GM18858 (cell line): Measurements from ENCODE around the gene HIF1A.

Experiments used
- ATAC-seq: cut with Tn5 transposase; IDR thresholded peaks from one replicate; pipeline ENCODE4 v1.9.1; 2021; ENCODE audit not compliant: unreplicated experiment

Gene HIF1A

GRCh38 chr14:61769893-61770292 is 74.6 kb downstream of the HIF1A start:
- no peak for ATAC-seq

DNA sequence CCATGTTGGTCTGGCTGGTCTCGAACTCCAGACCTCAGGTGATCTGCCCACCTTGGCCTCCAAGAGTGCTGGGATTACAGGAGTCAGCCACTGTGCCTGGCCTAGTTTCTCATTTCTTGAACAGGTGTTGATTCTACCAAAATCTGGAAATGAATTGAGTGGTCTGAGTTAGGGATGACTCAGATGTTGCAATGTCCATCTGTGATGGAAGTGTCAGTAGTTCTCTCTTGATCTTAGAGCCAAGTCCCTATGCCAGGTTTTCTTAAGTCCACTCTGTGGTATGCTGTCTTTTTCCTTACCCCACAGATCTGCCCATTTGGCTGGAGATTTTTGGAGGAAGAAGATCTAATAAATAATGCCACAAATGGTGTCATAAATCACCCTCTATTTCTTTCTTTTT is 79.5 kb downstream of the HIF1A start:
- ATAC-seq: no peak

DNA sequence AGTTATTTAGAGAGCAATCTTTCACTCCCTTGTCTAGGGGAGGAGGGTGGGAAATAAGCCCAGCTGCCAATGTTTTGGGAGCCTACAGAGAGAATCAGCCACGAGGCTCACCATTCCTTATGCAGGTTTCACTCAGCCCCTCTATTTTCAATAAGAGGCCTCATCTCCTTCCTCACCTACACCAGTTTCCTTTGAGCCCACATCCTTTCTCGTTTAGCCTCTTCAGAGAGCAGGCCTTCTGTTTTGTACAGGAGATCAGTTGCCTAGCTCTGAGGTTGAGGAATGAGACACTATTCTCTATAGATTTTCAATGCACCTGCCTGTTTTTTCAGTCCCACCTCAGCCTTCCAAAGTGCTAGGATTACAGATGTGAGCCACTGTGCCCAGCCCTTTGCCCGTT is 84.8 kb downstream of the HIF1A start:
- ATAC-seq: peak; percentile 84

DNA sequence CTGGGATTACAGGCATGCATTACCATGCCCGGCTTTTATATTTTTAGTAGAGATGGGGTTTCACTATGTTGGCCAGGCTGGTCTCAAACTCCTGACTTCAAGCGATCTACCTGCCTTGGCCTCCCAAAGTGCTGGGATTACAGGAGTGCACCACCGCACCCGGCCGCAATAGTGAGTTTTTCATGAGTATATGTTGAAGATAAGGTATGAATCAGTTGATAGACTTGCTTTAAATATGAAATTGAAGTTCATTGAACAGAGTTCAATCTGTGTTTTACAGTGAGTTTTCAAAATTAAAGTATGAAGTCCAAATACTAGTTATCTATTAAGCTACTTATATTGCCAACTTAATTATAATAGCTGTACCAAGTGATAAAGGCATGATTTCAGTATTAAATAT is 102.0 kb downstream of the HIF1A start:
- no peak for ATAC-seq
